HCT116 (cell line): ENCODE data around the gene CRLF1. TPM values are rescaled to one million over a fixed set of nuclear protein-coding genes. Genes with fewer than 3 reads are reported as not detected.

Source experiments
- ATAC-seq: fragments of 200-7000 bp; cut with Tn5 transposase; 2 replicates; pipeline ENCODE4 v1.9.1; 2020; ENCODE audit warnings: mild to moderate bottlenecking, moderate library complexity
- BruUV-seq: library from RNA; stranded (reverse); fragments of 400-500 nt; replicated peaks from 2 replicates; lab custom pipeline; 2021; lab: Mats Ljungman, UMichigan
- CTCF ChIA-PET: fragments of 300-600 bp; sonication (Branson Sonifier 250); formaldehyde crosslinking; loops from one replicate; lab custom pipeline; 2021; ENCODE audit warnings: antibody characterized with exemption; lab: Charles Lee
- POLR2A ChIA-PET: fragments of 300-600, 350-600 bp; sonication (Branson Sonifier 250); formaldehyde crosslinking; loops from one replicate; lab custom pipeline; 2021; ENCODE audit warnings: antibody characterized with exemption; lab: Charles Lee
- RAD21 ChIA-PET, 2 experiments: fragments of 300-600 bp; sonication (Branson Sonifier 250); formaldehyde crosslinking; loops; one replicate each; lab custom pipeline; 2023; ENCODE audit warnings: low total read pairs in 2 of 2; ENCODE audit not compliant: uncharacterized antibody in 2 of 2, unreplicated experiment in 2 of 2, low non-redundant PET in 1 of 2; lab: Charles Lee
- DNase-seq: peaks from one replicate; pipeline ENCODE4 v3.0.0-alpha.2; 2010; ENCODE audit warnings: low read depth, low spot score
- H2AFZ ChIP-seq: fragments of 200-600 bp; shearing (Covaris generic), sonication (generic); 2 replicates; pipeline ENCODE4 v1.6.1; 2017; ENCODE audit warnings: low read depth, mixed run types, mixed read lengths, antibody characterized with exemption, low read length; ENCODE audit not compliant: poor library complexity, severe bottlenecking
- H3K27ac ChIP-seq: 2 replicates; pipeline ENCODE4 v1.5.1; 2012; ENCODE audit warnings: low read depth, low read length
- H3K27me3 ChIP-seq: fragments of 200-600 bp; sonication (generic); 2 replicates; pipeline ENCODE4 v1.6.1; 2016; ENCODE audit warnings: mixed run types, low read length, mixed read lengths; ENCODE audit not compliant: insufficient read depth
- H3K36me3 ChIP-seq, 2 experiments: fragments of 200-500 bp in 1 of 2; fragments of 200-600 bp in 1 of 2; sonication (Bioruptor generic) in 1 of 2; sonication (generic) in 1 of 2; 2 replicates each; pipeline versions ENCODE4 v1.5.1 to v1.6.1; 2014 to 2016; ENCODE audit warnings: low read length in 2 of 2, inconsistent platforms in 1 of 2, mixed read lengths in 1 of 2, mixed run types in 1 of 2; ENCODE audit not compliant: insufficient read depth in 2 of 2, control insufficient read depth in 1 of 2
- H3K4me1 ChIP-seq, 2 experiments: fragments of 200-600 bp in 1 of 2; sonication (generic) in 1 of 2; 2 replicates each; pipeline versions ENCODE4 v1.5.1 to v1.6.1; 2012 to 2017; ENCODE audit warnings: low read length in 2 of 2, inconsistent platforms in 1 of 2, mild to moderate bottlenecking in 1 of 2, mixed read lengths in 1 of 2, mixed run types in 1 of 2, moderate library complexity in 1 of 2; ENCODE audit not compliant: insufficient read depth in 2 of 2, control insufficient read depth in 1 of 2
- H3K4me2 ChIP-seq: fragments of 200-600 bp; sonication (generic); 2 replicates; pipeline ENCODE4 v1.6.1; 2017; ENCODE audit warnings: mixed run types, low read length, mixed read lengths
- H3K4me3 ChIP-seq, 2 experiments: fragments of 200-600 bp in 1 of 2; sonication (generic) in 1 of 2; replicated peaks in 1 of 2; 2 replicates each; pipeline ENCODE4 v1.5.1; 2011 to 2016; ENCODE audit warnings: low read length in 2 of 2, control low read depth in 1 of 2, low read depth in 1 of 2, mild to moderate bottlenecking in 1 of 2, mixed read lengths in 1 of 2, mixed run types in 1 of 2
- H3K79me2 ChIP-seq: fragments of 200-600 bp; sonication (generic); 2 replicates; pipeline ENCODE4 v1.6.1; 2017; ENCODE audit warnings: mild to moderate bottlenecking, mixed run types, low read length, moderate library complexity, mixed read lengths; ENCODE audit not compliant: insufficient read depth
- H3K9ac ChIP-seq: fragments of 200-600 bp; sonication (generic); 2 replicates; pipeline ENCODE4 v1.6.1; 2016; ENCODE audit warnings: low read length, mixed read lengths
- H3K9me2 ChIP-seq: fragments of 200-600 bp; sonication (generic), shearing (Covaris generic); 2 replicates; pipeline ENCODE4 v1.6.1; 2017; ENCODE audit warnings: mixed run types, mild to moderate bottlenecking, moderate library complexity; ENCODE audit not compliant: insufficient read depth
- H3K9me3 ChIP-seq, 2 experiments: fragments of 200-500 bp in 1 of 2; fragments of 200-600 bp in 1 of 2; sonication (Bioruptor generic) in 1 of 2; sonication (generic) in 1 of 2; 2 replicates each; pipeline ENCODE4 v1.6.1; 2014 to 2017; ENCODE audit warnings: low read length in 2 of 2, mixed read lengths in 2 of 2, inconsistent platforms in 1 of 2, low read depth in 1 of 2, mild to moderate bottlenecking in 1 of 2, mixed run types in 1 of 2, moderate library complexity in 1 of 2; ENCODE audit not compliant: control insufficient read depth in 1 of 2, insufficient read depth in 1 of 2
- H4K20me1 ChIP-seq: fragments of 200-600 bp; sonication (generic), shearing (Covaris generic); 2 replicates; pipeline ENCODE4 v1.6.1; 2017; ENCODE audit warnings: mixed run types, mild to moderate bottlenecking, moderate library complexity; ENCODE audit not compliant: insufficient read depth
- CEBPB ChIP-seq: IDR thresholded peaks from 2 replicates; pipeline ENCODE4 v1.6.1; 2012; ENCODE audit warnings: low read depth
- EGR1 ChIP-seq: IDR thresholded peaks from 2 replicates; pipeline ENCODE4 v1.6.1; 2012; ENCODE audit warnings: low read depth
- EZH2 ChIP-seq: fragments of 200-600 bp; sonication (generic); IDR thresholded peaks from 2 replicates; pipeline ENCODE4 v1.6.1; 2017; ENCODE audit warnings: antibody characterized with exemption, mixed run types
- JUND ChIP-seq: IDR thresholded peaks from 2 replicates; pipeline ENCODE4 v1.6.1; 2012
- POLR2A ChIP-seq: IDR thresholded peaks from 2 replicates; pipeline ENCODE4 v1.7.0; 2011; ENCODE audit warnings: borderline replicate concordance; ENCODE audit not compliant: insufficient read depth, insufficient read length; ENCODE audit errors: extremely low read depth
- POLR2AphosphoS5 ChIP-seq: IDR thresholded peaks from 2 replicates; pipeline ENCODE4 v1.6.1; 2011; ENCODE audit warnings: mild to moderate bottlenecking, low read depth, low read length, moderate library complexity
- SIN3A ChIP-seq: IDR thresholded peaks from 2 replicates; pipeline ENCODE4 v1.6.1; 2012; ENCODE audit warnings: low read depth
- YY1 ChIP-seq: IDR thresholded peaks from 2 replicates; pipeline ENCODE4 v1.6.1; 2011; ENCODE audit warnings: low read length, low read depth, moderate library complexity, mild to moderate bottlenecking; ENCODE audit not compliant: insufficient replicate concordance; ENCODE audit errors: extremely low read depth
- ZFX ChIP-seq: fragments of 450-650 bp; IDR thresholded peaks from 2 replicates; pipeline ENCODE4 v1.6.1; 2017
- ZNF274 ChIP-seq: fragments of 200-500 bp; sonication (Bioruptor generic); IDR thresholded peaks from 2 replicates; pipeline ENCODE4 v1.6.1; 2014; ENCODE audit warnings: mild to moderate bottlenecking, low read depth, low read length, inconsistent platforms
- intact Hi-C: fragments of 100-400 bp; cut with micrococcal nuclease; formaldehyde crosslinking; loops from 2 replicates; pipeline ENCODE4 v1.10.0; 2022
- total RNA-seq: library from RNA; stranded (reverse); gene quantifications from one replicate; pipeline ENCODE4 v1.2.1, GENCODE V29; 2021; ENCODE audit not compliant: unreplicated experiment
- TF ChIP-seq, protein P1 (sequence below): IDR thresholded peaks from 2 replicates; pipeline ENCODE4 v1.6.1; 2012
- TF ChIP-seq, protein P2 (sequence below): IDR thresholded peaks from 2 replicates; pipeline ENCODE4 v1.6.1; 2011; ENCODE audit warnings: mild to moderate bottlenecking, low read length, moderate library complexity; ENCODE audit not compliant: insufficient replicate concordance; ENCODE audit errors: extremely low read depth

Gene CRLF1
- total RNA-seq, 1 experiment from 2014 or later = 43.0 TPM

DNA sequence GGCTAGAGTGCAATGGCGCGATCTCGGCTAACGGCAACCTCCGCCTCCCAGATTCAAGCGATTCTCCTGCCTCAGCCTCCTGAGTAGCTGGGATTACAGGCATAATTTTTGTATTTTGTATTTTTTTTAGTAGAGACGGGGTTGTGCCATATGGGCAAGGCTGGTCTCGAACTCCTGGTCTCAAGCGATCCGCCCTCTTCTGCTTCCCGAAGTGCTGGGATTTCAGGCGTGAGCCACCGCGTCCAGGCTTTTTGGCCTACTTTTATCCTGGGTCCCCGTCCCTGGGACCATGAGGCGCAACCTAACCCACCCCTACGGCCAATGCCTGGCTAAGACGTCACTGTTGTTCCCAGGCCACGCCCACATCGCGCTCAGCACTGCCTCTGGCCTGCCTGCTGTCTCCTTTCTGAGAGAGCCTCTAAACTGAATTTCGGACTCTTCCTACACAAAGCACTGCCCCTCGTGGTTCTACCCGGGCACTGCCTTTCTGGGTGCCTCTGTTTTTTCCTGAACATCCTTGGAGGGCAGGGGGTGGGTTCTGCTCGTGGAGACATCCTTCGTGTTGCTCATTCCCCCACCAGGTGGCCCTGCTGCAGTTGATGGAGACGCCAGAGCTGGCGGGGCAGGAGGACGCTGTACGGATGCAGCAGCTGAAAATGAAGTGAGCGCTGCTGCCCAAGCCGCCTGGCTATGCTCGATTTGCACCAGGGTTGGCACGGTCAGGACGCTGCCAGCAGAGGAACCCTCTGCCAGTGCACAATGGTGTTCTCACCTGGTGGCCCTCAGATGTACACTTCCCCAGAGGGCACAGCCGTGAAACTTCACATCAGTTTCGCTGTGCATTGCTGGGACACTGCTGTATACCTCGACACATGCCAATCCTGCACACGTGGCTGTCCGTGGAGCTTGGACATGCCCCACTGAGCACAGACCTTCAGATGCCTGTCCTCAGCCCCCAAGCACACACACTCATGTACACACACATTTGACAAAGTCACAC lies 16.0 kb downstream of the CRLF1 start (continued):
- TF ChIP-seq CEBPB = no peak
- TF ChIP-seq POLR2AphosphoS5 = peak; percentile 79
- no peak for TF ChIP-seq ZNF274
- TF ChIP-seq EZH2 = no peak
- TF ChIP-seq YY1 = peak; percentile 42
- TF ChIP-seq SIN3A = peak; percentile 24; the same call in 1 of the 2 replicates
- no peak for TF ChIP-seq EGR1
- TF ChIP-seq, all 23 proteins: peak for 10

DNA sequence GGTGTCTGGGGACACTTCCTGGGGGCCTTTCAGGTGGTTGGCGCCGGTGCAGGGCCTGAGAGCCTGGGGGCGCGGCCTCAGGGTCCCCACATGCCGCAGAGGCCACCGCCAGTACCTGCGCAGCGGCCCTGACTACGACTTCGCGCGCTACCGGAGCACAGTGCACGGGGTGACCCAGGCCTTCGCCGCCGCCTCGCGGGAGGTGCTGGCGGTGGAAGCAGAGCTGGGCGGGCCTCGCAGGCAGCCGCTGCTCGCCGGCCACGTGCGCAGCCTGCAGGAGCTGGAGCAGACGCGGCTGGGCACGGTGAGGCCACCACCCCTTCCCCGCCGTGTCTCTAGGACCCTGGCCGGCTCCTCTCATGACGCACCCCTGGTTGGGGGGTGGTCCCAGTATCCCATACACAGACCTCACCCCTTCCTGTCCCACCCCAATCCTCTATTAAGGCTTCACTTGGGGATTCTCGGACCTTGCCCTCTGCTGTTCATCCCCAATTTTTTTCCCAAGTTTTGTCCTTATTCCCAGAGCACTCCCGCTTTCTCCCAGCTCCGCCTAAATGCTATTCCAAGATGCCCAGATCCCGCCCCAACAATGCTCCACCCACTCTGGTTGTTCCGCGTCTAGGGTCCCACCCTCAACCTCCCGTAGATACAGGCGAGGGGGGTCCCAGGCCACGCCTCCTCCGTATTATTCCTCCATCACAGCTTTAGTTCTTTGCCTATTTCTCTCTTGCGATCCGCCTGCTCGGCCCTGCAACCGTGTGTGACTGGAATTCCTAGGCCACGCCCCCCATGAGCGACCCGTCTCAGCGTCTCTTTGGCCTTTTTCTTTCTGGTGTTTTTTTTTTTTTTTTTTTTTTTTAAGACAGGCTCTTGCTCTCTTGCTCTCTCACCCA lies 17.0 kb downstream of the CRLF1 start:
- Histone ChIP-seq H3K4me3 (peak overlapping the region; percentile 67 to 89), H3K36me3 (0 out of 4 replicates have a peak, but pooled peaks cover 0 to 4% of the 10 kb centered on the region in 2 experiments), H2AFZ (no peak overlapping the region), H3K27me3 (no peaks in the 10 kb centered on the region), H3K27ac (peak overlapping the region; percentile 100), H3K79me2 (peaks cover 13% of the 10 kb centered on the region; the same call in 1 of the 2 replicates), H3K9me2 (no peaks in the 10 kb centered on the region), H3K4me2 (peak overlapping the region; percentile 88), H3K4me1 (peaks cover 16 to 42% of the 10 kb centered on the region in 2 experiments), H3K9ac (peak overlapping the region; percentile 97), H3K9me3 (no peaks in the 10 kb centered on the region), H4K20me1 (no peaks in the 10 kb centered on the region)
- POLR2A ChIA-PET = interaction anchor here (0.6 to 4.3 kb wide), 11 partner anchors 9 to 329 kb away, joined by 3 to 23 read pairs (median 4); partner anchors contain the start of genes COPE, DDX49, KXD1 and UBA52
- CTCF ChIA-PET = interaction anchor here (0.7 to 7.5 kb wide), 18 partner anchors 9 to 310 kb away, joined by 3 to 39 read pairs (median 3); partner anchors contain the start of genes KXD1 and UBA52
- RAD21 ChIA-PET = interaction anchor here (0.7 to 1.7 kb wide), 4 partner anchors 18 to 274 kb away, joined by 3 to 4 read pairs (median 4); partner anchors contain the start of gene UBA52 (in 1 of the 2)
- BruUV-seq = TSS peak; percentile 67
- DNase-seq (peak; percentile 73), ATAC-seq (peak; percentile 49)
- intact Hi-C loops = loop anchor here (1.0 to 5.0 kb wide), 6 partner anchors 32 to 257 kb away; partner anchors contain the start of genes KLHL26 and KXD1
- TF ChIP-seq, protein P1, sequence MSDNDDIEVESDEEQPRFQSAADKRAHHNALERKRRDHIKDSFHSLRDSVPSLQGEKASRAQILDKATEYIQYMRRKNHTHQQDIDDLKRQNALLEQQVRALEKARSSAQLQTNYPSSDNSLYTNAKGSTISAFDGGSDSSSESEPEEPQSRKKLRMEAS = peak; percentile 86
- TF ChIP-seq POLR2AphosphoS5 = peak; percentile 2; the same call in 1 of the 2 replicates
- peak; percentile 12; the same call in 1 of the 2 replicates for TF ChIP-seq ZFX
- no peak for TF ChIP-seq JUND
- no peak for TF ChIP-seq EZH2
- TF ChIP-seq, protein P2, sequence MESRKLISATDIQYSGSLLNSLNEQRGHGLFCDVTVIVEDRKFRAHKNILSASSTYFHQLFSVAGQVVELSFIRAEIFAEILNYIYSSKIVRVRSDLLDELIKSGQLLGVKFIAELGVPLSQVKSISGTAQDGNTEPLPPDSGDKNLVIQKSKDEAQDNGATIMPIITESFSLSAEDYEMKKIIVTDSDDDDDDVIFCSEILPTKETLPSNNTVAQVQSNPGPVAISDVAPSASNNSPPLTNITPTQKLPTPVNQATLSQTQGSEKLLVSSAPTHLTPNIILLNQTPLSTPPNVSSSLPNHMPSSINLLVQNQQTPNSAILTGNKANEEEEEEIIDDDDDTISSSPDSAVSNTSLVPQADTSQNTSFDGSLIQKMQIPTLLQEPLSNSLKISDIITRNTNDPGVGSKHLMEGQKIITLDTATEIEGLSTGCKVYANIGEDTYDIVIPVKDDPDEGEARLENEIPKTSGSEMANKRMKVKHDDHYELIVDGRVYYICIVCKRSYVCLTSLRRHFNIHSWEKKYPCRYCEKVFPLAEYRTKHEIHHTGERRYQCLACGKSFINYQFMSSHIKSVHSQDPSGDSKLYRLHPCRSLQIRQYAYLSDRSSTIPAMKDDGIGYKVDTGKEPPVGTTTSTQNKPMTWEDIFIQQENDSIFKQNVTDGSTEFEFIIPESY = no peak
- TF ChIP-seq POLR2A = peak; percentile 27
